GM12878 (cell line): ENCODE results near the gene FGD6. TPM values are rescaled to one million over a fixed set of nuclear protein-coding genes. Genes with fewer than 3 reads are reported as not detected.

Experiments used
- ATAC-seq: fragments of 200-7000 bp; cut with Tn5 transposase; 3 replicates; pipeline ENCODE4 v1.9.1; 2020; ENCODE audit warnings: mild to moderate bottlenecking, moderate library complexity
- BruUV-seq: library from RNA; stranded (reverse); fragments of 400-500 nt; replicated peaks from 2 replicates; lab custom pipeline; 2021; lab: Mats Ljungman, UMichigan
- CTCF ChIA-PET: fragments of 300-600 bp; sonication (Branson Sonifier 250); formaldehyde crosslinking; extraction: SDS; loops from one replicate; lab custom pipeline; 2021; ENCODE audit warnings: inconsistent platforms; lab: Yijun Ruan, JAX
- POLR2A ChIA-PET: fragments of 350-600 bp; formaldehyde crosslinking; extraction: SDS; loops from one replicate; lab custom pipeline; 2021; ENCODE audit warnings: inconsistent platforms; lab: Charles Lee
- RAD21 ChIA-PET: fragments of 300-600 bp; sonication (Branson Sonifier 250); formaldehyde crosslinking; loops from one replicate; lab custom pipeline; 2023; ENCODE audit warnings: antibody characterized with exemption; ENCODE audit not compliant: unreplicated experiment; lab: Charles Lee
- SMC1A ChIA-PET: fragments of 300-600 bp; sonication (Branson Sonifier 250); formaldehyde crosslinking; loops from one replicate; lab custom pipeline; 2023; ENCODE audit not compliant: unreplicated experiment, uncharacterized antibody; lab: Charles Lee
- DNase-seq: peaks from one replicate; pipeline ENCODE4 v3.0.0-alpha.2; 2011; ENCODE audit warnings: low read depth, low spot score
- FAIRE-seq: peaks from 3 replicates; lab custom pipeline; 2011; peaks lifted over from hg19 to GRCh38; lab: Jason Lieb, UNC
- H2AFZ ChIP-seq: 2 replicates; pipeline ENCODE4 v1.6.0; 2011; ENCODE audit warnings: low read depth, low read length, control low read depth; ENCODE audit not compliant: control insufficient read depth
- H3K27ac ChIP-seq: 2 replicates; pipeline ENCODE4 v1.5.1; 2011; ENCODE audit warnings: control low read depth; ENCODE audit not compliant: control insufficient read depth, insufficient read depth
- H3K27me3 ChIP-seq, 2 experiments: replicated peaks in 1 of 2; 2 replicates each; pipeline versions ENCODE4 v1.6.0 to v1.6.1; 2011; ENCODE audit warnings: low read length in 1 of 2; ENCODE audit not compliant: control insufficient read depth in 2 of 2, insufficient read depth in 2 of 2
- H3K36me3 ChIP-seq, 2 experiments: 2 replicates each; pipeline ENCODE4 v1.5.1; 2011; ENCODE audit warnings: low read length in 1 of 2; ENCODE audit not compliant: control insufficient read depth in 2 of 2, insufficient read depth in 2 of 2
- H3K4me1 ChIP-seq: 2 replicates; pipeline ENCODE4 v1.6.1; 2011; ENCODE audit warnings: mild to moderate bottlenecking, low read length, moderate library complexity, mixed read lengths; ENCODE audit not compliant: control insufficient read depth, insufficient read depth
- H3K4me2 ChIP-seq: 2 replicates; pipeline ENCODE4 v1.6.0; 2011; ENCODE audit warnings: control low read depth; ENCODE audit not compliant: control insufficient read depth, insufficient read depth
- H3K4me3 ChIP-seq: fragments of 200-600 bp; sonication (generic); 2 replicates; pipeline ENCODE4 v1.5.1; 2016
- H3K79me2 ChIP-seq: 2 replicates; pipeline ENCODE4 v1.6.0; 2011; ENCODE audit warnings: low read length; ENCODE audit not compliant: control insufficient read depth, insufficient read depth
- H3K9ac ChIP-seq: 2 replicates; pipeline ENCODE4 v1.8.0; 2011; ENCODE audit warnings: low read length, control low read depth, mixed read lengths; ENCODE audit not compliant: control insufficient read depth, insufficient read depth
- H3K9me3 ChIP-seq: replicated peaks from 3 replicates; pipeline ENCODE4 v1.5.1; 2011; ENCODE audit warnings: mild to moderate bottlenecking, low read length; ENCODE audit not compliant: control insufficient read depth, insufficient read depth
- H4K20me1 ChIP-seq: 2 replicates; pipeline ENCODE4 v1.6.0; 2011; ENCODE audit not compliant: control insufficient read depth, insufficient read depth
- BCL3 ChIP-seq: IDR thresholded peaks from 2 replicates; pipeline ENCODE4 v1.6.1; 2011; ENCODE audit warnings: borderline replicate concordance, low read depth, mild to moderate bottlenecking, moderate library complexity, low read length; ENCODE audit not compliant: insufficient read depth, poor library complexity, severe bottlenecking
- CEBPB ChIP-seq, 2 experiments: fragments of 150-350 bp in 1 of 2; IDR thresholded peaks; 2 replicates each; pipeline ENCODE4 v1.6.1; 2012 to 2014; ENCODE audit warnings: low read depth in 2 of 2, low read length in 2 of 2, borderline replicate concordance in 1 of 2, inconsistent platforms in 1 of 2
- CHD2 ChIP-seq: IDR thresholded peaks from 2 replicates; pipeline ENCODE4 v1.6.1; 2011; ENCODE audit warnings: low read depth, low read length, improper control_type of control experiment, borderline replicate concordance
- EGR1 ChIP-seq, 2 experiments: IDR thresholded peaks; 1 replicate in 1 of 2; 2 replicates in 1 of 2; pipeline ENCODE4 v1.6.1; 2011 to 2012; ENCODE audit warnings: low read depth in 2 of 2, low read length in 2 of 2, borderline replicate concordance in 1 of 2, mild to moderate bottlenecking in 1 of 2, moderate library complexity in 1 of 2
- IKZF1 ChIP-seq: fragments of 450-650 bp; conservative IDR thresholded peaks from 2 replicates; pipeline ENCODE4 v1.6.1; 2017; ENCODE audit warnings: antibody characterized with exemption, mild to moderate bottlenecking
- KDM1A ChIP-seq: fragments of 200-600 bp; sonication (generic); IDR thresholded peaks from 2 replicates; pipeline ENCODE4 v1.6.1; 2016; ENCODE audit warnings: borderline replicate concordance
- MAX ChIP-seq: IDR thresholded peaks from 2 replicates; pipeline ENCODE4 v1.6.1; 2012; ENCODE audit warnings: low read depth, low read length, improper control_type of control experiment
- MEF2A ChIP-seq: IDR thresholded peaks from 2 replicates; pipeline ENCODE4 v1.6.1; 2011; ENCODE audit warnings: low read depth, mild to moderate bottlenecking, low read length, moderate library complexity; ENCODE audit not compliant: insufficient read depth
- MXI1 ChIP-seq: fragments of 150-350 bp; IDR thresholded peaks from 2 replicates; pipeline ENCODE4 v1.6.1; 2011; ENCODE audit warnings: low read depth, mild to moderate bottlenecking, inconsistent platforms, low read length, improper control_type of control experiment
- MYB ChIP-seq: fragments of 150-350 bp; IDR thresholded peaks from 2 replicates; pipeline ENCODE4 v1.6.1; 2014; ENCODE audit warnings: mild to moderate bottlenecking, low read depth, low read length, borderline replicate concordance
- RAD51 ChIP-seq: fragments of 450-650 bp; IDR thresholded peaks from 2 replicates; pipeline ENCODE4 v1.6.1; 2016; ENCODE audit warnings: moderate library complexity, mild to moderate bottlenecking, inconsistent platforms
- SIX5 ChIP-seq: IDR thresholded peaks from 2 replicates; pipeline ENCODE4 v1.6.1; 2011; ENCODE audit warnings: mild to moderate bottlenecking, low read depth, low read length, moderate library complexity; ENCODE audit not compliant: severe bottlenecking
- SPI1 ChIP-seq: IDR thresholded peaks from 2 replicates; pipeline ENCODE4 v1.6.1; 2011; ENCODE audit warnings: low read depth, mild to moderate bottlenecking, low read length, moderate library complexity, borderline replicate concordance; ENCODE audit not compliant: insufficient read depth
- TAF1 ChIP-seq: IDR thresholded peaks from 2 replicates; pipeline ENCODE4 v1.6.1; 2011; ENCODE audit warnings: mild to moderate bottlenecking, low read depth, low read length, borderline replicate concordance
- WGBS: methylation state at CpG from one replicate; pipeline ENCODE4 v1.1.6; 2016; ENCODE audit warnings: low lambda C conversion rate; ENCODE audit not compliant: insufficient replicate concordance, insufficient coverage; ENCODE audit errors: missing lambda C conversion rate; 5-methylcytosine and 5-hydroxymethylcytosine counted together
- in situ Hi-C: fragments of 300-500 bp; cut with MboI; formaldehyde crosslinking; loops from 9 replicates; pipeline ENCODE4 v1.14.3; 2018; ENCODE audit warnings: mixed read lengths
- intact Hi-C: fragments of 100-400 bp; cut with micrococcal nuclease; formaldehyde crosslinking; loops from one replicate; pipeline ENCODE4 v1.14.2; 2022; ENCODE audit not compliant: unreplicated experiment
- polyA plus RNA-seq, 11 experiments: library from polyadenylated mRNA; depleted of rRNA in 4 of 11; unstranded in 6 of 11; stranded (reverse) in 5 of 11; fragments of >200 nt; fragmentation: Nextera tagmentation in 4 of 11; fragmentation: Illumina TruSeq in 1 of 11; extraction: Ambion mirVana in 4 of 11; extraction: Trizol in 1 of 11; gene quantifications; 1 replicate in 1 of 11; 2 replicates in 10 of 11; pipeline versions ENCODE4 v1.2.1 to v1.2.3, GENCODE V29; 2011 to 2016; ENCODE audit warnings: inconsistent platforms in 2 of 11, missing spikeins in 2 of 11, low read depth in 1 of 11
- total RNA-seq, 4 experiments: library from RNA; depleted of rRNA in 3 of 4; stranded (reverse); fragments of >200 nt in 3 of 4; fragmentation: Illumina TruSeq in 1 of 4; extraction: Trizol in 1 of 4; gene quantifications; 2 replicates each; pipeline versions ENCODE4 v1.2.1 to v1.2.3, GENCODE V29; 2013 to 2021
- TF ChIP-seq, protein P1 (sequence below): fragments of 450-650 bp; formaldehyde crosslinking; IDR thresholded peaks from 2 replicates; pipeline ENCODE4 v1.4.0; 2020; ENCODE audit warnings: mild to moderate bottlenecking, moderate library complexity

FGD6 gene
- total and polyA plus RNA-seq, 10 of the 15 experiments (the other 5 are each of a cell fraction or from before 2014, with no cell fraction given), result 2.4 to 15.5 (median 8.9) TPM

DNA sequence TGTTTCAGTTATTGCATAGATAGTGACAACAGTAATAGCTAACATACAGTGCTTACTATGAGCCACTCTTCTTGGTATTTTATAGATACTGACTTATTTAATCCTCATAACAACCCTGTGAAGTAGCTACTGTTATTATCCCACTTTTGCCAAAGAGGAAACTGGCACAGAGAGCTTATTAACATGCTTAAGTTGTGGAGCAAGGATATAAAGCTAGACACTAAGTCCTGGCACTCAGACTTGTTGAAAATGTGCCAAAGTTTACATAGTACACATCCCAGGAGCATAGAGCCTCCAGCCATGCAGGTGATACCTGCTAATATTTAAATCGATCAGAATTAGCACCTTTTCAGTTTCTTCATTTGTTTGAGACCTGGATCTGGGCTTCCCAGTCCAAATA lies 42.1 kb upstream of the FGD6 start:
- CTCF ChIA-PET, result interaction anchor here (1.0 to 1.7 kb wide), 4 partner anchors 11 to 275 kb away, joined by 3 to 5 read pairs (median 4); partner anchors contain the start of gene METAP2
- no peak overlapping the region for H3K27ac ChIP-seq
- 100% methylated on average over 1 of the region's 1 CpG for WGBS
- H3K4me2 ChIP-seq, result no peak overlapping the region
- DNase-seq (no peak), ATAC-seq (no peak)
- peaks cover 2 to 7% of the 10 kb centered on the region in 2 experiments; a peak in 3 of 4 replicates for H3K36me3 ChIP-seq
- H3K27me3 ChIP-seq, result no peaks in the 10 kb centered on the region
- TF ChIP-seq MYB (no peak), SIX5 (no peak), SPI1 (no peak), KDM1A (no peak), MEF2A (no peak), BCL3 (no peak), RAD51 (no peak), IKZF1 (no peak), CHD2 (no peak), EGR1 (IDR thresholded peaks at IDR 0.05; ENCODE audit: borderline replicate concordance in 1 of 2, low read depth in 2 of 2, low read length in 2 of 2) (no peak), MAX (no peak), TAF1 (no peak), CEBPB (IDR thresholded peaks at IDR 0.05; ENCODE audit: borderline replicate concordance in 1 of 2, low read depth in 2 of 2, low read length in 2 of 2) (no peak), MXI1 (no peak)
- TF ChIP-seq, protein P1, sequence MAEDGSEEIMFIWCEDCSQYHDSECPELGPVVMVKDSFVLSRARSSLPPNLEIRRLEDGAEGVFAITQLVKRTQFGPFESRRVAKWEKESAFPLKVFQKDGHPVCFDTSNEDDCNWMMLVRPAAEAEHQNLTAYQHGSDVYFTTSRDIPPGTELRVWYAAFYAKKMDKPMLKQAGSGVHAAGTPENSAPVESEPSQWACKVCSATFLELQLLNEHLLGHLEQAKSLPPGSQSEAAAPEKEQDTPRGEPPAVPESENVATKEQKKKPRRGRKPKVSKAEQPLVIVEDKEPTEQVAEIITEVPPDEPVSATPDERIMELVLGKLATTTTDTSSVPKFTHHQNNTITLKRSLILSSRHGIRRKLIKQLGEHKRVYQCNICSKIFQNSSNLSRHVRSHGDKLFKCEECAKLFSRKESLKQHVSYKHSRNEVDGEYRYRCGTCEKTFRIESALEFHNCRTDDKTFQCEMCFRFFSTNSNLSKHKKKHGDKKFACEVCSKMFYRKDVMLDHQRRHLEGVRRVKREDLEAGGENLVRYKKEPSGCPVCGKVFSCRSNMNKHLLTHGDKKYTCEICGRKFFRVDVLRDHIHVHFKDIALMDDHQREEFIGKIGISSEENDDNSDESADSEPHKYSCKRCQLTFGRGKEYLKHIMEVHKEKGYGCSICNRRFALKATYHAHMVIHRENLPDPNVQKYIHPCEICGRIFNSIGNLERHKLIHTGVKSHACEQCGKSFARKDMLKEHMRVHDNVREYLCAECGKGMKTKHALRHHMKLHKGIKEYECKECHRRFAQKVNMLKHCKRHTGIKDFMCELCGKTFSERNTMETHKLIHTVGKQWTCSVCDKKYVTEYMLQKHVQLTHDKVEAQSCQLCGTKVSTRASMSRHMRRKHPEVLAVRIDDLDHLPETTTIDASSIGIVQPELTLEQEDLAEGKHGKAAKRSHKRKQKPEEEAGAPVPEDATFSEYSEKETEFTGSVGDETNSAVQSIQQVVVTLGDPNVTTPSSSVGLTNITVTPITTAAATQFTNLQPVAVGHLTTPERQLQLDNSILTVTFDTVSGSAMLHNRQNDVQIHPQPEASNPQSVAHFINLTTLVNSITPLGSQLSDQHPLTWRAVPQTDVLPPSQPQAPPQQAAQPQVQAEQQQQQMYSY (CRISPR knock-in tag), result no peak
- TF ChIP-seq, all 136 proteins: peak for 0
- Histone ChIP-seq H3K4me1 (no peaks in the 10 kb centered on the region), H4K20me1 (no peaks in the 10 kb centered on the region), H3K9ac (no peak overlapping the region), H3K9me3 (no peaks in the 10 kb centered on the region), H3K79me2 (no peaks in the 10 kb centered on the region), H3K4me3 (no peak overlapping the region), H2AFZ (no peak overlapping the region)
- in situ Hi-C loops, result no loop called here
- ChIA-PET RAD21 (no interaction called here), SMC1A (interaction anchor here (1.1 kb wide), 1 partner anchor 9 kb away, joined by 5 read pairs; no protein-coding TSS in a partner anchor), POLR2A (interaction anchor here (0.5 to 1.5 kb wide), 3 partner anchors 10 to 284 kb away, joined by 3 to 5 read pairs (median 4); no protein-coding TSS in a partner anchor)
- intact Hi-C loops, result no loop called here
- FAIRE-seq, result no peak
- BruUV-seq, result no TSS peak
